ENCODE results near the gene ACTN3.

GRCh38 chr11:66600631-66601233 is 54.0 kb downstream of the ACTN3 start:
- TF ChIP-seq CTCF (conservative IDR thresholded peaks at IDR 0.05; ENCODE audit: low read depth, low read length) (no peak), MXI1 (IDR thresholded peaks at IDR 0.05; ENCODE audit: borderline replicate concordance, low read depth, low read length) (no peak), CEBPB (IDR thresholded peaks at IDR 0.05; ENCODE audit: low read depth, low read length) (no peak), NFE2L2 (IDR thresholded peaks at IDR 0.05; ENCODE audit: low read depth, low read length) (no peak)

Measured in IMR-90 (cell line).